DMS153 treated with DMSO at 0.1 percent for 48 hours (cell line): ENCODE results near the gene PDS5A.
"Not testable (repeated sequence)": the region's sequence is repeated elsewhere in the genome, so short reads cannot be mapped to it uniquely, and the experiment has no call there.

Experiments
- DNase-seq: peaks from one replicate; lab custom pipeline; 2025; ENCODE audit not compliant: unreplicated experiment; lab: John Stamatoyannopoulos, UW

PDS5A gene, protein sequence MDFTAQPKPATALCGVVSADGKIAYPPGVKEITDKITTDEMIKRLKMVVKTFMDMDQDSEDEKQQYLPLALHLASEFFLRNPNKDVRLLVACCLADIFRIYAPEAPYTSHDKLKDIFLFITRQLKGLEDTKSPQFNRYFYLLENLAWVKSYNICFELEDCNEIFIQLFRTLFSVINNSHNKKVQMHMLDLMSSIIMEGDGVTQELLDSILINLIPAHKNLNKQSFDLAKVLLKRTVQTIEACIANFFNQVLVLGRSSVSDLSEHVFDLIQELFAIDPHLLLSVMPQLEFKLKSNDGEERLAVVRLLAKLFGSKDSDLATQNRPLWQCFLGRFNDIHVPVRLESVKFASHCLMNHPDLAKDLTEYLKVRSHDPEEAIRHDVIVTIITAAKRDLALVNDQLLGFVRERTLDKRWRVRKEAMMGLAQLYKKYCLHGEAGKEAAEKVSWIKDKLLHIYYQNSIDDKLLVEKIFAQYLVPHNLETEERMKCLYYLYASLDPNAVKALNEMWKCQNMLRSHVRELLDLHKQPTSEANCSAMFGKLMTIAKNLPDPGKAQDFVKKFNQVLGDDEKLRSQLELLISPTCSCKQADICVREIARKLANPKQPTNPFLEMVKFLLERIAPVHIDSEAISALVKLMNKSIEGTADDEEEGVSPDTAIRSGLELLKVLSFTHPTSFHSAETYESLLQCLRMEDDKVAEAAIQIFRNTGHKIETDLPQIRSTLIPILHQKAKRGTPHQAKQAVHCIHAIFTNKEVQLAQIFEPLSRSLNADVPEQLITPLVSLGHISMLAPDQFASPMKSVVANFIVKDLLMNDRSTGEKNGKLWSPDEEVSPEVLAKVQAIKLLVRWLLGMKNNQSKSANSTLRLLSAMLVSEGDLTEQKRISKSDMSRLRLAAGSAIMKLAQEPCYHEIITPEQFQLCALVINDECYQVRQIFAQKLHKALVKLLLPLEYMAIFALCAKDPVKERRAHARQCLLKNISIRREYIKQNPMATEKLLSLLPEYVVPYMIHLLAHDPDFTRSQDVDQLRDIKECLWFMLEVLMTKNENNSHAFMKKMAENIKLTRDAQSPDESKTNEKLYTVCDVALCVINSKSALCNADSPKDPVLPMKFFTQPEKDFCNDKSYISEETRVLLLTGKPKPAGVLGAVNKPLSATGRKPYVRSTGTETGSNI (N-terminal part only)

DNA sequence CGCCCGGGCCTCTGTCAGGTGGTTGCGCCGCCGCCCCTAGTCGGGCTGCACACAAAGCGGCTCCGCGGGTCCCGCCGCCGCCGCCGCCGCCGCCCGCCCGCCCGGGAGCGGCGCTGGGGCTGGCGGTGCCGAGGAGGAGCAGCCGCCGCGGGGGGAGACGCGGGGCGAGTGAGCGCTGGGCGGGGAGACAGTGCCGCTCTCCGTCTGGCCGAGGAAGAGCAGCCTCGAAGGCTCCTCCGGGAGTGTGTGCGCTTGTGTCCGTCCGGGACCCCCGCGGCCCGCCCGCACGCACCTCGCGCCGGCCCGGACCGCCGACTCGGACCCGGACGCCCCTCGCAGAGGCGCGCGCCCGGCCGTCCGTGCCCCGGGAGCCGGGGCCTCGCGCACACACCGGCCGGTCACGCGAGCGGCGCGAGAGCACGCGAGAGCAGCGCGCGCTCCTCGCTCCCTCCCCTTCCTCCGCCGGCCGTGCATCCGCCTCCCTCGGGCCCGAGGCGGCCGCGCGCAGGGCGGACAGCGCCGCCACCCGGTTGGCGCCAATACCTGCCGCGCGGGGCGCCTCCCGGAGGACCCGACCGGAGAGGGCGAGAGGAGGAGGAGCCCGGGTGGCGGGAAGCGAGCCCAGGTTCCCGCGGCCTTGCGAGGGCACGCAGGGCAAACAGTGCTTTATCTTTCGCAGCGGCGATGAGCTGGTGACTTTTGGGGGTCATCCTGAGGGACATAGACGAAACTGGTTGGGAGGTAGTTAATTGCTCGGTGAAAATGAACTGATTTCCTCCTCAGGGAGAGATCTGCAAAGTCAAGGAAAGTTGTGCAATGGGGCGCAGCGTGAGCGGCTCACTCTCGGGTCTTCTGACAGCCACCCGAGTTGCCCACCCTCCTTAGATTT, at the start of gene PDS5A:
PDS5A (minus strand) TSS at position 423 of the 889 bp plus-strand sequence. CDS start 1,334 bp downstream, outside the sequence.
- DNase-seq: peak; percentile 73

DNA sequence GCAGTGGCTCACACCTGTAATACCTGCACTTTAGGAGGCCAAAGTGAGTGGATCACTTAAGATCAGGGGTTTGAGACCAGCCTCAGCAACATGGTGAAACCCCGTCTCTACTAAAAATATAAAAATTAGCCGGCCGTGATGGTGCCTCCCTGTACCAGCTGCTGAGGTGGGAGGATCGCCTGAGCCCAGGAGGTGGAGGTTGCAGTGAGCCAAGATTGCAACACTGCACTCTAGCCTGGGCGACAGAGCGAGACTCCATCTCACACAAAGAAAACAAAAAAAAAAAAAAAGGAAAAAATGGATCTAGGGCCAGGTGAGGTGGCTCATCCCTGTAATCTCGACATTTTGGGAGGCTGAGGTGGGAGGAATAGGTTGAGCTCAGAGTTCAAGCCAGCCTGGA, 46.3 kb upstream of the PDS5A start:
- DNase-seq: not testable (repeated sequence)

DNA sequence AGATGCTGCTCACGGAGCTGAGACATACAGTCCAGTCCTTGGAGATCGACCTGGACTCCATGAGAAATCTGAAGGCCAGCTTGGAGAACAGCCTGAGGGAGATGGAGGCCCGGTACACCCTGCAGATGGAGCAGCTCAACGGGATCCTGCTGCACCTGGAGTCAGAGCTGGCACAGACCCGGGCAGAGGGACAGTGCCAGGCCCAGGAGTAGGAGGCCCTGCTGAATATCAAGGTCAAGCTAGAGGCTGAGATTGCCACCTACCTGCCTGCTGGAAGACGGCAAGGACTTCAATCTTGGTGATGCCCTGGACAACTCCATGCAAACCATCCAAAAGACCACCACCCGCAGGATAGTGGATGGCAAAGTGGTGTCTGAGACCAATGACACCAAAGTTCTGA, 43.4 kb upstream of the PDS5A start:
- not testable (repeated sequence) for DNase-seq

DNA sequence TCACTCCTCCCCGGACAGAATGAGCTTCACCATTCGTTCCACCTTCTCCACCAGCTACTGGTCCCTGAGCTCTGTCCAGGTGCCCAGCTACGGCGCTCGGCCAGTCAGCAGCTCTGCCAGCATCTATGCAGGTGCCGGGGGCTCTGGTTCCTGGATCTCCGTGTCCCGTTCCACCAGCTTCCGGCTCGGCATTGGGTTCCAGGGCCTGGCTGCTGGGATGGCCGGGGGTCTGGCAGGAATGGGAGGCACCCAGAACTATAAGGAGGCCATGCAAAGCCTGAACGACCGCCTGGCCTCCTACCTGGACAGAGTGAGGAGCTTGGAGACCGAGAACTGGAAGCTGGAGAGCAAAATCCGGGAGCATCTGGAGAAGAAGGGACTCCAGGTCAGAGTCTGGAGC, 42.5 kb upstream of the PDS5A start:
- DNase-seq: no peak

DNA sequence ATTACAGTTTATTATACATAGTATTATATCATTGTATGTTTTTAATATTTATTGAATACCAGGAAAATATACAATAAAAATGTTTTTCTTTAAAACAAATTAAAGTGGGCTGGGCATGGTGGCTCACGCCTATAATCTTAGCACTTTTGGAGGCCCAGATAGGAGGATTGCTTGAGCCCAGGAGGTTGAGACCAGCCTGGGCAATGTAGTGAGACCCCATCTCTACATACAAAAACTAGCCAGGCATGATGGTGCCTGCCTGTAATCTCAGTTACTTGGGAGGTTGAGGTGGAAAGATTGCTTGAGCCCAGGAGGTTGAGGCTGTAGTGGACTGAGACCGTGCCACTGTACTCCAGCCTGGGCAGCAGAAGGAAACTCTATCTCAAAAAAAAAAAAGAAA, 38.3 kb upstream of the PDS5A start:
- DNase-seq: no peak

DNA sequence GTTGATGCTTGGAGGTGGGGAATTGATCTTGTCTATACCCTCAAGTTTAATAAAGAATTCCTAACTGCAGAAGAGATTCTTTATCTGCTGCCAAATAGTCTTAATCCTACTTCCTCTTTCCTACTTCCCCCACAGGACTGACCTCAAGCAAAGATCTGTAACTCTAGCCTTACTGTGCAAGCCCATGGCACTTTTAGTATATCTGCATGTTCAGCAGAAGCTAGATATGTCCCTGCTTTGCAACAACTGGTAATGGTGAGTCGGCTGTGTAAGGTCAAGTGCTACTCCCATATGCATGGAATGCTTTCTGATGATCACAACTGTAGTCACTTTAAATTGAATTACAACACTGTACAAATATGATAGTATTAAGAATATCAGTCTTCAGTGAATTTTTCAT, 26.3 kb upstream of the PDS5A start:
- DNase-seq: no peak

DNA sequence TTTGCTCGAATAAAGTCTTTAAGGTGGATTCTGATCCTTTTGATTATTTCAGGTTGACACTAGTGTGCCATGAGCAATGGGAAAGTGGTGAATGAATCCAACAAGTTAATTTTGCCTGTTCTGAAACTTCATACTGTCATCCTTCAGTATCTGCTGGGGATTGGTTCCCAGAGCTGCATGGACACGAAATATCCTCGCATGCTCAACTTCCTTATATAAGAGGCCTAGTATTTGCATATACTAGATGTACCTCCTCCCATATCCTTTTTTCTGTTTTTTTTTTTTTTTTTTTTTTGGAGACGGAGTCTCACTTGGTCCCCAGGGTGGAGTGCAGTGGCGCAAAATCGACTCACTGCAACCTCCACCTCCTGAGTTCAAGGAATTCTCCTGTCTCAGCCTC, 23.0 kb upstream of the PDS5A start:
- no peak for DNase-seq

DNA sequence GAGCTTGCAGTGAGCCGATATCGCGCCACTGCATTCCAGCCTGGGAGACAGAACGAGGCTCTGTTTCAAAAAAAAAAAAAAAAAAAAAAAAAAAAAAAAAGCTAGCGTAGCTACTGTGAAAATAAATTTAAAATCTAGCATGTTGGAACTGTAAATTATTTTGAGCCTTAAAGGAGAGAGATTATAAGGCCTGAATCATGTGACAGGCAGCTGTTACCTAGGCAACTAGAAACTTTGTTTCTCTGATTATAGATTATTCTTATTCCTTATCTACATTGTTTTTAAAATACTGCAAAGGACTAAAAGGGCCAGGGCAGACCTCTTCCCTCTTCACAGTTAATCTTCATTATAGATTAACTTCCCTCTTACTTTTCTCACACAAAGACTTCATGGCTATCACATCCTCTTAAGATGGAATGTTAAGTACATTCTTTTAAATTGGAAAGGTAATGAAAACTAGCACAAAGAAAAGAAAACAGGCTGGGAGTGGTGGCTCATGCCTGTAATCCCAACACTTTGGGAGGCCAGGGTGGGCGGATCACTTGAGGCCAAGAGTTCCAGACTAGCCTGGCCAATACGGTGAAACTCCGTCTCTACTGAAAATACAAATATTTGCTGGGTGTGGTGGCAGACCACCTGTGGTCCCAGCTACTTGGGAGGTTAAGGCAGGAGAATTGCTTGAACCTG, 21.1 kb upstream of the PDS5A start:
- DNase-seq: no peak

DNA sequence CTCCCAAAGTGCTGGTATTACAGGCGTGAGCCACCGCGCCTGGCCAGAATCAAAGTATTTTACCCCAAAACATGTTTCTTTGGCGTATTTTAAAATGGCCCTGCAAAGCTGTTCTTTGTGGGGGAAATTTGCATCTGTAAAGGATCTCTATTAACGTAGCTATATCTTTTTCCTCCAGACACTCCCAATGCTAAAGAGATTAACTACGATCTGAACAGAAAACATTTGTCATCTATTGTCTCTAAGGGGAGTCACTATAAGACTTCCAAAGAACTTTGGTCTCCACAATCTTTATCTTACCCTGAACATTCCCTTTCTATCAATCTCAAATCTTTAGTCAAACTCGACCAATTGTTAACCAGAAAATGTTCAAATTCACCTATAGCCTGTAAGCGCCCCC, 19.1 kb upstream of the PDS5A start:
- no peak for DNase-seq

DNA sequence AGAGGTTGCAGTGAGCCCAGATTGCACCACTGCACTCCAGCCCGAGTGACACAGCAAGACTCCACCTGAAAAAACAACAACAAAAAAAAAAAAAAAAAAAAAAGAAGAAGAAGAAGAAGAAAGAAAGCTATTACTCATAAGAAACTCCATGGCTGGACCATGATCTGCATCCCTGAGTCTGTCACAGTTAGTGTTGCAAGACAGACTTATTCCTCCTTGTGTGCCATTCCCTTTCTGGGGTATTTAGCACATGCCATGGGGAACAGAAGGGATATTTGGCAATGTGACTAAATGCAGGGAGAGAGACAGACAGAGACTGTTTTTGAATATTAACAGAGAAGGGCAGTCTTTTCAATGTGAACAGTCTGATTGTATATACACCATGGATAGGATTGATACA, 16.7 kb upstream of the PDS5A start:
- DNase-seq: no peak

DNA sequence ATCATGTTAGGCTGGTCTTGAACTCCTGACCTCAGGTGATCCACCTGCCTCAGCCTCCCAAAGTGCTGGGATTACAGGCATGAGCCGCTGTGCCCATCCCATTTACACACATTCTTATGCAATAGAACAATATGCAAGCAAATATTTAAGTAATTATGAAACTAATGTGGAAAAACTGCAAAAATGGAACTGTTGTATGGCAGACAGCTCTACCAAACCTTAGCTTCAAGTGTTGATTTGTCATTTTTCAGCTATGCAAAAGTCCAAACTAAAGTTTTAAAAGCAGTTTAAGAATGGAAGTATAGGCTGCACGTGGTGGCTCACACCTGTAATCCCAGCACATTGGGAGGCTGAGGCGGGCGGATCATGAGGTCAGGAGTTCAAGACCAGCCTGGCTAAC, 11.7 kb upstream of the PDS5A start:
- DNase-seq: not testable (repeated sequence)

DNA sequence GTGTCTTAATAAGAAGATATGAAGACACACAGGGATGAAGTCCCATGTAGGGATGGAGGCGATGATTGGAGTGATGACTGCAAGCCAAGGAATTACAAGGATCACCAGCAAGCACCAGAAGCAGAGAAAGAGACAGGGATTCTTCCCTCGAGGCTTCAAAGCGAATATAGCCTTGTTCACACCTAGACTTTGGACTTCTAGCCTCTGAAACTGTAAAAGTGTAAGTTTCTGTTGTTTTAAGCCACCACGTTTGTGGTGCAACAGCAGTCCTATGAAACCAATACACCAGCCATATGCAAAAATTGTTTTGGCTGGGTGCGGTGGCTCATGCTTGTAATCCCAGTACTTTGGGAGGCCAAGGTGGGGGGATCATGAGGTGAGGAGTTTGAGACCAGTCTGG, 9.8 kb upstream of the PDS5A start:
- DNase-seq: no peak

DNA sequence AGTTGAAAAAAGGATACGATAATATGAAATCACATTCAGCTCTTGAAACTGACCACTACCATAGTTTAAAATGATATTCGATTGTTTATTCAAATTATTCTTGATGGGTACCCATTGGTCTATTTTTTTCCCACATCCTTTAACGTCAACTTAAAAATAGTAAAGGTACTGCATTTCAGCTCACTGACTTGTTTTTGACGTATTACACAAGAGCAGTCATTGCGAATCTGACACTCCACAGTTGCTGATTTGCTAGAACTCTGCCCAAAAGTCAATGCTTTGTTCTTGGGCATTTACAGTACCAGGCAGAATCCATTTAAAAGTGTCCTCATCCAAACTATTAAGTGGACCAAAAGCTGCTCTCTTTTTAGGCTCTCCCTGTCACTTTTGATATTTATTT, 1.2 kb upstream of the PDS5A start:
- no peak for DNase-seq

DNA sequence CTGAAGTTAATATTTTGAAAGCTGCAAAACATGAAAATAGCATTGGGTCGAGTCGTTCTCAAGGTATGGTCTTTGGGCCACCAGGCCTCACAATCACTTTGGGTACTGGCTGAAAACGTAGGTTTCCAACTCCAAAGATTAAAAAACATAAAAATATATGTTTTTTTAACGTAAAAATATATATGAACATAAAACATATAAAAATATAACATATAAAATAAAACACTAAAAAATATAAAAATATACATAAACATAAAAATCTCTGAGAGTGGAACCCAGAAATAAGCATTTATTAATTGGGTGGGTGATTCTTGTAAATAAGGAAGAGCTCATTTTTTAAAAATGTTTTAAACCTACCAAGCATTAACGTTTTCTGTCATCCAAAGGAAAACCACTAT, 666 bp upstream of the PDS5A start:
- no peak for DNase-seq

DNA sequence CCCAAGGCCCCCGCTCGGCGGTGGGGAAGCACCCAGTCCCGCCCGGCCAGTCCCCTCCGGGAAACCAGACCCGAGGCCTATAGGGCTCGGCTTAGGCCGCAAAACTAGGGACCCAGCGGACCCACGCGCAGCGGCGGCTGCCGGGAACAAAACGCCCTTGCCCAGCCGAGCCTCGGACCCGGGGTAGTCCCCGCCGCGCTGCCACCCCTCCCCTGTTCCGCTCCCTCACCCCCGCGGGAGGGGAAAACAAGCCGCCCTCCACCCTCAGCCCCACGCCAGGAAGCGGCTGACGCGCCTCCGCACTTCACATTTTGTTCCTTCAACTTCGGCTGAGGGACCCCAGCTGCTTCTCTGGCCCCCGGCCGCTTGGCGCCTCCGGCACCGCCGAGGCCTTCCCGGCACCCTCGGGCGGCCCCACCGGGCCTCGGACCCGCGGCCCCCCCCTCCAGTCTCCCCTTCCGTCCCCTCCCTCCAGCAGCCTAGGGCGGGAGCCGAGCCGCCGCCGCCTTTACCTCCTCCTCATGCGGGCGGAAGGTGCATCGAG, 694 bp downstream of the PDS5A start:
- no peak for DNase-seq

DNA sequence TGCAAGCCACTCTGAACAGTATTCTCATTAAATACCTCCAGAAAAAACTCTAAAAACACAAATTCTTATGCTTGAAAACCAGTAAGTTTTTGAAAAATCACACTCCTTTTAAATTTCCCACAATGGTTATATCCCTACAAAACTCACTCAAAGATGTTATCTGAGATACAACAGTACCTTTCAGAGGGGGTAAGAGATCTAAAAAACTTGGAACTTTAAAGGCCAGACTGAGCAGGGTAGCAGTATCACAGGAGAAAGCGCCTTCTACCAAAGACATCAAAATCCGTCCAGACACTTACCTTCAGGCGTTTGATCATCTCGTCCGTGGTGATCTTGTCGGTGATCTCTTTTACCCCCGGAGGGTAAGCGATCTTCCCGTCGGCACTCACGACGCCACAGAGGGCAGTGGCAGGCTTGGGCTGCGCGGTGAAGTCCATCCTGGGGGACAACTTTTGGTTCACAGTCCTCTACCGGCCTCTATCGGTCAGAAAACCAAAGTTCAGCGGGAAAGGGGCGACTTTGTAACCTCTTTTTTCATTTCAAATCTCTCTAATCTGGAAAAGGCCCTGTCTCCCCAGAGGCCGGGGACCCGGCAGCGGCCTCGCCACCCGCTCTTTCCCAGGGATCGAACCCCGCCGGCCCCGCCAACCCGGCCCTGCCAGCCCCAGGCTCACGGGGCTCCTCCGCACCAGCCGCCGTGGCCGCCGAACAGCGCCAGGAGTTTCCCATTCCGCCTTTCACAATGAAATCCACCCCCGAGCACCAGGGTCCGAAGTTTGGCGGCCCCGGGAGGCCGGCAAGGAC, 1.4 kb downstream of the PDS5A start:
- no peak for DNase-seq

DNA sequence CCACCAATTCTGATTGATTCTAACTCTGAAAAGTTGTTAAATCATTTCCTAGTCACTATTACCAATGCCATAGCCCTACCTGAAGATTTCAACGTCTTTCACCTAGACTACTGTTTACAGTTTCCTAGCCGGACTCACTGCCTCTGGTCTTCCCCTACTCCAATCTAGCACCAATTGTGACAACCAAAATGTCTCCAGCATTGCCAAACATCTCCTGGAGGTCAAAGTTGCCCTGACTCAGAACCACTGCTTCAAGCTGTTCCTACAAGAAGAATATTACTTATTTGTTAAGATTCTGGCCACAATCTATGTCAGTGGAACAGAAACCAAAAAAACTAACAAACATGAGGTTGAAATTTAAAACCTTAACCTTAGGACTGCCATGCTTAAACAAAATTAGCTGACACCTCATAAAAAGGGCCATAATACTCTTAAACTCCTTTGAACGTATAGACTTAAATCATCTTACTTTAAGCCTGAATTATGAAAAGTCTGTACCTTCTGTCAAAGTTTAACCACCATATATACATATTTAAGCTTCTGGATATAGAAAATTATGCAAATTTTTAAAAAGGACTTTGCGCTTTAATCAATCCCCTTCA, 2.1 kb downstream of the PDS5A start:
- DNase-seq: no peak

DNA sequence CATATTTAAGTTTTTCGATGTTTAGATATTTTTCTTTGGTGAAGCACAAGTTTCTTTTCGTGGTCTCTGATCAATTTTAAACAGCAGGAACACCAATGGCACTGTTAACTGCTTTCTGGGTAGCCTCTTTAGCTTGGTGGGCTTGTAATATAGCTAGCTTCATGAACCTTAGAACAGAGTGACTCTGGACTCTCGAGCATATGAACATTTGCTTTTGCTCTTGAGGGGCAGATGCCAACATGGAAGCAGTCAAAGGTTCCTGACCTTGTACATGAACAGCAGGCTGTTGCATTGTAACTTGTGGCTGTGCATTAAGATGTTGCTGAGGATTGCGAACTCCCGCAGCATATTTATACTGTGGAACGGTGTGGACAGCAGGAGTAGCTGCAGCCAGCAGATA, 4.7 kb downstream of the PDS5A start:
- not testable (repeated sequence) for DNase-seq
